ENCODE measurements around the gene KDELR1.

GRCh38 chr19:48351341-48351752 is 40.0 kb downstream of the KDELR1 start:
- TF ChIP-seq EZH2phosphoT487 (IDR thresholded peaks at IDR 0.05; ENCODE audit: borderline replicate concordance, low read length): no peak
- TF ChIP-seq, protein P1, sequence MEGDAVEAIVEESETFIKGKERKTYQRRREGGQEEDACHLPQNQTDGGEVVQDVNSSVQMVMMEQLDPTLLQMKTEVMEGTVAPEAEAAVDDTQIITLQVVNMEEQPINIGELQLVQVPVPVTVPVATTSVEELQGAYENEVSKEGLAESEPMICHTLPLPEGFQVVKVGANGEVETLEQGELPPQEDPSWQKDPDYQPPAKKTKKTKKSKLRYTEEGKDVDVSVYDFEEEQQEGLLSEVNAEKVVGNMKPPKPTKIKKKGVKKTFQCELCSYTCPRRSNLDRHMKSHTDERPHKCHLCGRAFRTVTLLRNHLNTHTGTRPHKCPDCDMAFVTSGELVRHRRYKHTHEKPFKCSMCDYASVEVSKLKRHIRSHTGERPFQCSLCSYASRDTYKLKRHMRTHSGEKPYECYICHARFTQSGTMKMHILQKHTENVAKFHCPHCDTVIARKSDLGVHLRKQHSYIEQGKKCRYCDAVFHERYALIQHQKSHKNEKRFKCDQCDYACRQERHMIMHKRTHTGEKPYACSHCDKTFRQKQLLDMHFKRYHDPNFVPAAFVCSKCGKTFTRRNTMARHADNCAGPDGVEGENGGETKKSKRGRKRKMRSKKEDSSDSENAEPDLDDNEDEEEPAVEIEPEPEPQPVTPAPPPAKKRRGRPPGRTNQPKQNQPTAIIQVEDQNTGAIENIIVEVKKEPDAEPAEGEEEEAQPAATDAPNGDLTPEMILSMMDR (IDR thresholded peaks at IDR 0.05; ENCODE audit: low read depth, low read length, poor library complexity, severe bottlenecking): peak; percentile 97

Measured in DOHH2 (cell line).